ENCODE results near the gene KHDRBS1. TPM values are rescaled to one million over a fixed set of nuclear protein-coding genes. Genes with fewer than 3 reads are reported as not detected.

Gene KHDRBS1
- polyA plus RNA-seq, 1 donor from 2014 or later = 214 TPM

DNA sequence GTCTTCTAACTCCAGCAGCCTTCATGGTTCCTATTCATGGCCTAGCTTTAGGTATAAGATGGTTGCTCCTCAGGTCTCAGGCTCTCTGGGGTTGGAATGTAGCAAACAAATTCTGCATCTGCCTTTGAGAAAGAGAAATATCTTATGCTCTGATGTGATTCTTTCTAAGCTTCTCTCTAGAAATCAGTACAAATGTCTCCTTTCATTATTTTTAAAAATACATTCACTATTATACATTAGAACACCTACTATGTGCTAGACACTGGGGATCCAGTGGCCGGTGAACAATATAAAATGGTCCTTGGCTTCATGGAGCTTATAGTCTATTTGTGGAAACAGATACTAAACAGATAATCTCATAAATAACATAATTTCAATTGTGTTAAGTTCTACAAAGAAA lies 42.9 kb downstream of the KHDRBS1 start:
- Histone ChIP-seq H3K79me2 (replicated peaks; ENCODE audit: insufficient read depth, low read length) (no peaks in the 10 kb centered on the region), H3K4me2 (ENCODE audit: low read length) (no peak overlapping the region), H3F3A (ENCODE audit: insufficient read depth, low read length, poor library complexity, severe bottlenecking) (no peaks in the 10 kb centered on the region), H3K36me3 (ENCODE audit: insufficient read depth, low read length) (peaks cover 17% of the 10 kb centered on the region), H3K4me3 (ENCODE audit: low read length) (no peak overlapping the region), H2AFZ (ENCODE audit: low read depth, low read length) (no peak overlapping the region), H3K9me3 (ENCODE audit: low read length) (no peaks in the 10 kb centered on the region), H4K20me1 (ENCODE audit: insufficient read depth) (no peaks in the 10 kb centered on the region), H3K27me3 (ENCODE audit: insufficient read depth, low read depth, low read length) (no peaks in the 10 kb centered on the region), H3K9ac (ENCODE audit: low read length) (no peak overlapping the region), H3K27ac (ENCODE audit: low read length) (no peak overlapping the region), H3K9me2 (ENCODE audit: insufficient read depth, low read length) (no peaks in the 10 kb centered on the region)
- TF ChIP-seq CTCF (IDR thresholded peaks at IDR 0.05; ENCODE audit: poor library complexity, severe bottlenecking) (no peak), REST (IDR thresholded peaks at IDR 0.05; ENCODE audit: borderline replicate concordance) (no peak), MXI1 (conservative IDR thresholded peaks at IDR 0.05; ENCODE audit: poor library complexity, severe bottlenecking) (no peak), TAF1 (IDR thresholded peaks at IDR 0.05; ENCODE audit: low read depth) (no peak), EZH2 (IDR thresholded peaks at IDR 0.05; ENCODE audit: borderline replicate concordance, insufficient read depth, low read length, poor library complexity, severe bottlenecking) (no peak), SMC3 (conservative IDR thresholded peaks at IDR 0.05; ENCODE audit: poor library complexity) (no peak), POLR2AphosphoS5 (IDR thresholded peaks at IDR 0.05) (no peak), EP300 (conservative IDR thresholded peaks at IDR 0.05; ENCODE audit: poor library complexity, severe bottlenecking) (no peak), RAD21 (conservative IDR thresholded peaks at IDR 0.05) (no peak)

- H3K27me3 ChIP-seq (ENCODE audit: insufficient read depth, low read depth, low read length) = no peaks in the 10 kb centered on the region
- H3K9me3 ChIP-seq (ENCODE audit: low read length) = no peaks in the 10 kb centered on the region
- peaks cover 4% of the 10 kb centered on the region for H3F3A ChIP-seq (ENCODE audit: insufficient read depth, low read length, poor library complexity, severe bottlenecking)
- H4K20me1 ChIP-seq (ENCODE audit: insufficient read depth) = no peaks in the 10 kb centered on the region
- no peak overlapping the region for H3K4me3 ChIP-seq (ENCODE audit: low read length)
- no peak overlapping the region for H2AFZ ChIP-seq (ENCODE audit: low read depth, low read length)
- no peaks in the 10 kb centered on the region for H3K79me2 ChIP-seq (replicated peaks; ENCODE audit: insufficient read depth, low read length)
- no peaks in the 10 kb centered on the region for H3K9me2 ChIP-seq (ENCODE audit: insufficient read depth, low read length)
- peaks cover 17% of the 10 kb centered on the region for H3K36me3 ChIP-seq (ENCODE audit: insufficient read depth, low read length)
- no peak for TF ChIP-seq EZH2 (IDR thresholded peaks at IDR 0.05; ENCODE audit: borderline replicate concordance, insufficient read depth, low read length, poor library complexity, severe bottlenecking)
- TF ChIP-seq POLR2AphosphoS5 (IDR thresholded peaks at IDR 0.05) = no peak
- no peak for TF ChIP-seq SMC3 (conservative IDR thresholded peaks at IDR 0.05; ENCODE audit: poor library complexity)
- no peak for TF ChIP-seq MXI1 (conservative IDR thresholded peaks at IDR 0.05; ENCODE audit: poor library complexity, severe bottlenecking)
- H3K9ac ChIP-seq (ENCODE audit: low read length) = no peak overlapping the region
- H3K4me2 ChIP-seq (ENCODE audit: low read length) = no peak overlapping the region
- no peak overlapping the region for H3K27ac ChIP-seq (ENCODE audit: low read length)
Measured at GRCh38 chr1:32060914-32061313, 47.2 kb downstream of the KHDRBS1 start.

Measured in neural cell (in vitro differentiated cells).